ENCODE measurements around the gene PRR33.

DNA sequence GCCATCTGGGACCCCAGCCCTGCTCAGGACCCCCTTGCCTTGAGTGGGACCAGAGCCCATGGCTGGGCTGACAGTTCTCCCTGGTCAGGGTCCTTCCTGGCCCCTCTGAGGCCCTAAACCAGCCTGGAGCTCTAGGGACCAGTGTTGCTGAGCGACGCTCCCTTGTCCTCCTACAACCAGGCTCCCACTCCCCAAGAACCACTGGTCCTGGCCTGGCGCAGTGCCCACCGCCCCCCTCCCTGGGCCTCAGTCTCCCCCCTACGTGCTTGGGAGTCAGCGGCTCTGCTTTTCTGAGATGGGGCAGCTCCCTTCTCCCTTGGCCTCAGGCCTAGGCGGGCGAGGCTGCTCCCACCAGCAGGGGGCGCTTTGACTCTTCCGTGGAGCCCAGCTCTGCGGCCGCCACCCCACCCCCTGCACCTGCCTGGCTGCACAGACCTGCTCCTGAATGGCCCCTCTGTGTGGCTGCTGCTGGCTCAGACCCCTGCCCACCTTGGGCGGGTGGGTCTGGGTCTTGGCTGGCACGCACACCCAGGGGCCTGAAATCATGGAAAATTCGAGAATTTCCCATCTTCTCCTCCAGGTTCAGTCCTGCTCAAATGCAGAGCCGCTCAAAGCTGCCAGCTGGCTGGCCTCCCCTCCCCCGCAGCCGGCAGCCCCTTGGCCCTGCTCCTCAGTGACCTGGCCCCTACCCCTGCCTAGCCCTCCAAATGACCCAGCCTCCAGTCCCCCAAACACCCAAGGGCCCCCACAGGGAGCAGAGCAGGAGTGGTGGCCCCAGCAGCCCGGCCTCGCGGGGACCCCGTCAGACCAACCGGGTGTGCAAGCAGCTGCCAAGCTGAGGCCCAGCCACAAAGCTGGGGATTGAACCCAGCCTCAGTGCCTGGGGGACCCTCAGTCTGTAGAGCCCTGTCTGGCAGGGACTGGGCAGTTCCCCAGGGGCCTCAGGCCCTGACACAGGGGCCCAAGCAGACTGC is 9.1 kb downstream of the PRR33 start:
- TF ChIP-seq, protein P1, sequence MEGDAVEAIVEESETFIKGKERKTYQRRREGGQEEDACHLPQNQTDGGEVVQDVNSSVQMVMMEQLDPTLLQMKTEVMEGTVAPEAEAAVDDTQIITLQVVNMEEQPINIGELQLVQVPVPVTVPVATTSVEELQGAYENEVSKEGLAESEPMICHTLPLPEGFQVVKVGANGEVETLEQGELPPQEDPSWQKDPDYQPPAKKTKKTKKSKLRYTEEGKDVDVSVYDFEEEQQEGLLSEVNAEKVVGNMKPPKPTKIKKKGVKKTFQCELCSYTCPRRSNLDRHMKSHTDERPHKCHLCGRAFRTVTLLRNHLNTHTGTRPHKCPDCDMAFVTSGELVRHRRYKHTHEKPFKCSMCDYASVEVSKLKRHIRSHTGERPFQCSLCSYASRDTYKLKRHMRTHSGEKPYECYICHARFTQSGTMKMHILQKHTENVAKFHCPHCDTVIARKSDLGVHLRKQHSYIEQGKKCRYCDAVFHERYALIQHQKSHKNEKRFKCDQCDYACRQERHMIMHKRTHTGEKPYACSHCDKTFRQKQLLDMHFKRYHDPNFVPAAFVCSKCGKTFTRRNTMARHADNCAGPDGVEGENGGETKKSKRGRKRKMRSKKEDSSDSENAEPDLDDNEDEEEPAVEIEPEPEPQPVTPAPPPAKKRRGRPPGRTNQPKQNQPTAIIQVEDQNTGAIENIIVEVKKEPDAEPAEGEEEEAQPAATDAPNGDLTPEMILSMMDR (IDR thresholded peaks at IDR 0.05), result peak; percentile 86 to 92 (median 89)
- no peak for TF ChIP-seq POLR2A (IDR thresholded peaks at IDR 0.05)

All from right lobe of liver (tissue), 4 donors.